HUES48 (cell line): Measurements from ENCODE around the gene MED16.

Experiments used
- H3K27ac ChIP-seq: one replicate; pipeline ENCODE4 v1.7.0; 2013; ENCODE audit warnings: low read depth, low read length, inconsistent platforms
- H3K27me3 ChIP-seq: 2 replicates; pipeline ENCODE4 v1.6.1; 2013; ENCODE audit warnings: mild to moderate bottlenecking, low read length; ENCODE audit not compliant: control insufficient read depth, insufficient read depth
- H3K36me3 ChIP-seq: 2 replicates; pipeline ENCODE4 v1.6.1; 2013; ENCODE audit warnings: low read length; ENCODE audit not compliant: control insufficient read depth, insufficient read depth
- H3K4me1 ChIP-seq: 2 replicates; pipeline ENCODE4 v1.6.1; 2013; ENCODE audit warnings: mild to moderate bottlenecking, low read length; ENCODE audit not compliant: control insufficient read depth, insufficient read depth
- H3K4me3 ChIP-seq: 2 replicates; pipeline ENCODE4 v1.5.1; 2013; ENCODE audit warnings: mild to moderate bottlenecking, low read depth, low read length
- H3K9ac ChIP-seq: 2 replicates; pipeline ENCODE4 v1.6.1; 2013; ENCODE audit warnings: mild to moderate bottlenecking, low read depth, low read length, moderate library complexity
- H3K9me3 ChIP-seq: 2 replicates; pipeline ENCODE4 v1.6.1; 2013; ENCODE audit warnings: low read length; ENCODE audit not compliant: control insufficient read depth, insufficient read depth

The MED16 gene, protein sequence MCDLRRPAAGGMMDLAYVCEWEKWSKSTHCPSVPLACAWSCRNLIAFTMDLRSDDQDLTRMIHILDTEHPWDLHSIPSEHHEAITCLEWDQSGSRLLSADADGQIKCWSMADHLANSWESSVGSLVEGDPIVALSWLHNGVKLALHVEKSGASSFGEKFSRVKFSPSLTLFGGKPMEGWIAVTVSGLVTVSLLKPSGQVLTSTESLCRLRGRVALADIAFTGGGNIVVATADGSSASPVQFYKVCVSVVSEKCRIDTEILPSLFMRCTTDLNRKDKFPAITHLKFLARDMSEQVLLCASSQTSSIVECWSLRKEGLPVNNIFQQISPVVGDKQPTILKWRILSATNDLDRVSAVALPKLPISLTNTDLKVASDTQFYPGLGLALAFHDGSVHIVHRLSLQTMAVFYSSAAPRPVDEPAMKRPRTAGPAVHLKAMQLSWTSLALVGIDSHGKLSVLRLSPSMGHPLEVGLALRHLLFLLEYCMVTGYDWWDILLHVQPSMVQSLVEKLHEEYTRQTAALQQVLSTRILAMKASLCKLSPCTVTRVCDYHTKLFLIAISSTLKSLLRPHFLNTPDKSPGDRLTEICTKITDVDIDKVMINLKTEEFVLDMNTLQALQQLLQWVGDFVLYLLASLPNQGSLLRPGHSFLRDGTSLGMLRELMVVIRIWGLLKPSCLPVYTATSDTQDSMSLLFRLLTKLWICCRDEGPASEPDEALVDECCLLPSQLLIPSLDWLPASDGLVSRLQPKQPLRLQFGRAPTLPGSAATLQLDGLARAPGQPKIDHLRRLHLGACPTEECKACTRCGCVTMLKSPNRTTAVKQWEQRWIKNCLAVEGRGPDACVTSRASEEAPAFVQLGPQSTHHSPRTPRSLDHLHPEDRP

DNA sequence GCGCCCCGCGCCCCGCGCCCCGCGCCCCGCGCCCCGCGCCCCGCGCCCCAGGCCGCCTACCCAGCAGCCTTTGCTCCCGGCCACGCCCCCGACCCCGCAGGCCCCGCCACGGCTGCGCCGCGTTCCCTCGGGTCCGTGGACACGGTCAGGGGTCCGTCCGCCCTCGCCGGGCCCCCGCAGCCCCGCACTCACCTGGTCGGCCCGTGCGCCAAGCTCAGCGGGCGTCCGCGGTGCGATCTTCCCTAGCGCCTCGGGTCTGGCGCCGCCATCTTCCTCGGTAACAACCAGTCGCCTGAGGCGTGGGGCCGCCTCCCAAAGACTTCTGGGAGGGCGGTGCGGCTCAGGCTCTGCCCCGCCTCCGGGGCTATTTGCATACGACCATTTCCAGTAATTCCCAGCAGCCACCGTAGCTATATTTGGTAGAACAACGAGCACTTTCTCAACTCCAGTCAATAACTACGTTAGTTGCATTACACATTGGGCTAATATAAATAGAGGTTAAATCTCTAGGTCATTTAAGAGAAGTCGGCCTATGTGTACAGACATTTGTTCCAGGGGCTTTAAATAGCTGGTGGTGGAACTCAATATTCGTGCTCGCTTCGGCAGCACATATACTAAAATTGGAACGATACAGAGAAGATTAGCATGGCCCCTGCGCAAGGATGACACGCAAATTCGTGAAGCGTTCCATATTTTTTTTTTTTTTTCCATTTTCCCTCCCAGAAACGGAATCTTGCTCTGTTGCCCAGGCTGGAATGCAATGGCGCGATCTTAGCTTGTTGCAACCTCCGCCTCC lies at the start of gene MED16, which contains the start of gene RNU6-9:
TSS of gene MED16 (minus strand) at position 294 of the 796 bp plus-strand sequence. CDS start 2,056 bp downstream, outside the sequence.
TSS of gene RNU6-9 (plus strand) at position 591 of the 796 bp plus-strand sequence.
- Histone ChIP-seq H3K9me3 (no peaks in the 10 kb centered on the region), H3K9ac (peak within 1 kb of the TSS; percentile 73)

DNA sequence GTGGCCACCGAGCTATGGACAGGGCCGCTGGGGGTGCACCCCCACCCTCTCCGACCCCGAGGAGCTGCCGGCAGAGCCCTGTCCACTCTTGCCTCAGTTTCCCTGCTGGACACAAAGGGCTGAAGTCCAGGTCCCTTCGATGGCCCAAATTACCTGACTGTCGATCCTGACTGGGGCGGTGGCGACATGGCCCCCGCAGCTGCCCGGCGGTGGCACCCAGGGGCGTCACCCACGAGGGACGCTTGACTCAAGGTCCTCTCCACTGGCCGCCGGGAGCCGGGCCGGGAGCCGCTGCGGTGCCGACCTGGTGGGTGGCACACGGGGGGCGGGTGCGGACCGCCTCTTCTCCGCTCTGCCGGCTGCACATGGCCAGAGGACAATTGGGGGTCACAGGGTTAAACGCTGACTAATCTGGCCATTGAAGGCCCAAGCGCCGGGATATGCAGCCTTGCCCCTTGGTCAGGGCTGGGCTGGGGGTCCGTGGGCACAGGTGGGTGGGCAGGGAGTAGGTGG lies 49.2 kb upstream of the MED16 start:
- Histone ChIP-seq H3K27ac (no peak overlapping the region), H3K36me3 (peaks cover 23% of the 10 kb centered on the region)

More for the DNA sequence above, at the start of gene MED16, which contains the start of gene RNU6-9:
- Histone ChIP-seq H3K4me3 (peak within 1 kb of the TSS; percentile 93), H3K27ac (peak within 1 kb of the TSS; percentile 93), H3K27me3 (no peaks in the 10 kb centered on the region), H3K36me3 (peaks cover 29% of the 10 kb centered on the region), H3K4me1 (no peaks in the 10 kb centered on the region)

DNA sequence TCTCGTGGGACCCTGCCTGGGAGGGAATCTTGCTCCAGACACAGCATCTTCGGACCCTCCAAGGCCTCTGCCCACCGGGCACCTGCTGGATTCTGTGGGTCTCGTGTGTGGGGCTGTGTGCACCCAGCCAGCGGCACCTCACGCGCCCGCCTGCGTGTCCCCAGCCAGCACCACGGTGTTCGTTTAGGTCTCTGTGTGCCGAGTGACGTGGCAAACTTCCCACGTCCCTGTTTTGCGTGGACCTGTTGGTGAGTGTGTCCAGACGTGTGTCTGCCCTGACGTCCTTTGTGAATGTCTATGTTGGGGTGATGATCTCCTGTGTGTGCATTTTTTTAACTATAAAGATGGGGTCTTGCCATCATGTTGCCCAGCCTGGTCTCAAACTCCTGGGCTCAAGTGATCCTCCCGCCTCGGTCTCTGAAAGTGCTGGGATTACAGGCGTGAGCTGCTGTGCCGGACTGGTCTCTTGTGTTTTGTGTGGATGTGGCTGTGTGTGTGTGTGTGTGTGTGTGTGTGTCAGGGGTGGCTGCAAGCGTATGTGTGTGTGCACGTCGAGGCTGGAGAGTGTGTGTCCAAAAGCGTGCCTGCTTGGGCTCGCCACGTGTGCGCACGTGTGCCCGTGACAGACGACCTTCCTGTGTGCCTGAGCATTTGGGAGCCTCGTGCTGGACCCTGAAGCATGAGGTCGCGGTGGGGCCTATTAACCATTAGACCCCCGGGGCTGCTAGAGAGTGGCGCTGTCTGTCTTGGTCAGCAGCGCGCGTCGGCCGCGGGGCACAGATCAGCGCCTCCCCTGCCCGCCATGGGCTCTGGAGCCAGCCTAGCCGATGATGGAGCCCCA lies 48.5 kb upstream of the MED16 start:
- Histone ChIP-seq H3K9me3 (no peaks in the 10 kb centered on the region), H3K27me3 (no peaks in the 10 kb centered on the region), H3K4me3 (no peak overlapping the region), H3K9ac (no peak overlapping the region), H3K27ac (no peak overlapping the region), H3K4me1 (no peaks in the 10 kb centered on the region), H3K36me3 (peaks cover 25% of the 10 kb centered on the region)

More for the DNA sequence above, 49.2 kb upstream of the MED16 start:
- no peaks in the 10 kb centered on the region for H3K27me3 ChIP-seq
- no peak overlapping the region for H3K4me3 ChIP-seq
- no peaks in the 10 kb centered on the region for H3K9me3 ChIP-seq
- no peak overlapping the region for H3K9ac ChIP-seq
- H3K4me1 ChIP-seq: no peaks in the 10 kb centered on the region

DNA sequence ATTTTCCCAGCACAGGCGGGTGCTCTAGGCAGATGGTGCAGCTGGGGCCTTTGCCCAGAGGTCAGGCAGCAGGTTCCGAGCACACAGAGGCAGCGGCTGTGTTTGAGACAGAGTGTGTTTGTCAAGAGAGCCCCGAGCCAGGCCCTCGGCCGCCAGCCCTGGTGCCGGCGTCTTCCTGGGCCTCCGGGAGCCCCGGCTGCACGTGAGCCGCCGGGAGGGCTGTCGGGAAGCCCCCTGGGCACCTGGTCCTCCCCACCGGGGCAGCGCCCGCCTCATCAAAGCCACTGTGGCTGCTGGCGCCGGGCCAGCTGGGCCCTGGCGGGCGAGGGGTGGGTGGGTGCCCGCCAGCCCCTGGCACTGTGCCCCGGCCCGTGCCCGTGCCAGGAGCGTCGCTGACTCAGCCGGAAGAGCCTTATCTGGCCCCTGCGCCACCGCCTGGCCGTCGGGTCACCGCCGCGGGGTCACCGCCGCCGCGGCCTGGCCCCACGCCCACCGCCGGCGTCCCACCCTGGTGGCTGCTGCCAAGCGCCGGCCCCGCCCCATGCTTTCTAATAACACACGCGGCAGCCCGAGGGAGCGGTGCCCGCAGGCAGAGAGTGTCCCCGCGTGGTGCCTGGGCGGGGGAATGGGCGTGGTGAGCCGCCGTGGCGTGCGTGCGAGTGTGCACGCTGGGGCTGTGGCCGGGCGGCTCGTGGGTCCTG lies 47.8 kb upstream of the MED16 start:
- Histone ChIP-seq H3K4me1 (no peaks in the 10 kb centered on the region), H3K9me3 (no peaks in the 10 kb centered on the region), H3K4me3 (no peak overlapping the region), H3K27ac (no peak overlapping the region), H3K36me3 (peaks cover 25% of the 10 kb centered on the region), H3K9ac (no peak overlapping the region), H3K27me3 (no peaks in the 10 kb centered on the region)

DNA sequence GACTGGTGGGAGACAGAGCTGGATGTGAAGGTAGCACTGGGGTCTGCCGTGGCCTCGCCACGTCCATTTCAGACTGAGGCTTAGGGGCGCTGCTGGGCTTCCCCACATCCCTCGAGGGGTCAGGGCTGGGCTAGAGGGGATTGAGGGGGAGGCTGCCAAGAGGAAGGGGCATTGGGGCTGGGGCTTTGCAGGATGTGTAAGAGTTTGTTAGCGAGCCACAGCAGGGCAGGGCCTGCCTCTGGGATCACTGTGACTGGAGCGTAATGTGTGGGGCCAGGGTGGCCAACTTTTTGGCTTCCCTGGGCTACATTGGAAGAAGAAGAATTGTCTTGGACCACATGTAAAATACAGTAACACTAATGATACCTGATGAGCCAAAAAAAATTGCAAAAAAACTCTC lies 46.9 kb upstream of the MED16 start:
- H3K9me3 ChIP-seq: no peaks in the 10 kb centered on the region
- H3K27ac ChIP-seq: no peak overlapping the region
- H3K4me3 ChIP-seq: no peak overlapping the region
- no peaks in the 10 kb centered on the region for H3K4me1 ChIP-seq
- no peak overlapping the region for H3K9ac ChIP-seq
- peaks cover 25% of the 10 kb centered on the region for H3K36me3 ChIP-seq
- H3K27me3 ChIP-seq: no peaks in the 10 kb centered on the region

DNA sequence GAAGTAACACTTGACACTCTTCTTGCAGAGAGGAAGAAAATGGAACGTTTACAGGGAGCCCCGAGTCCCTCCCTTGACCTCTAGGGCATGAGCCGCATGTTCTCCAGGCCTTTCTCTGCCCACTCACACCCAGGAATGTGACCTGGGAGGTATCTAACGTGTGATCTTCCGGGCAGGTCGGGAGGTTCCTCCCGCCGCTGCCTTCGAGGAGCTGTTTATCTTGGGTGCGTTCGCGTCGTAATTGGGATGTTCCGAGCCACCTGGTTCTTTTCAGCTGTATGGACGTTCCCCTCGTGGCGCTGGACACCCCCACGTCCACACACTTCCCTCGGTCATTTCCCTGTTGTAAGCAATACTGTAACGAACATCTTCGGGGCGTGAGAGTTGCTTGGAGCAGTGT lies 46.5 kb upstream of the MED16 start:
- Histone ChIP-seq H3K4me1 (no peaks in the 10 kb centered on the region), H3K36me3 (peaks cover 25% of the 10 kb centered on the region), H3K9ac (no peak overlapping the region), H3K9me3 (no peaks in the 10 kb centered on the region), H3K4me3 (no peak overlapping the region), H3K27me3 (no peaks in the 10 kb centered on the region), H3K27ac (no peak overlapping the region)

DNA sequence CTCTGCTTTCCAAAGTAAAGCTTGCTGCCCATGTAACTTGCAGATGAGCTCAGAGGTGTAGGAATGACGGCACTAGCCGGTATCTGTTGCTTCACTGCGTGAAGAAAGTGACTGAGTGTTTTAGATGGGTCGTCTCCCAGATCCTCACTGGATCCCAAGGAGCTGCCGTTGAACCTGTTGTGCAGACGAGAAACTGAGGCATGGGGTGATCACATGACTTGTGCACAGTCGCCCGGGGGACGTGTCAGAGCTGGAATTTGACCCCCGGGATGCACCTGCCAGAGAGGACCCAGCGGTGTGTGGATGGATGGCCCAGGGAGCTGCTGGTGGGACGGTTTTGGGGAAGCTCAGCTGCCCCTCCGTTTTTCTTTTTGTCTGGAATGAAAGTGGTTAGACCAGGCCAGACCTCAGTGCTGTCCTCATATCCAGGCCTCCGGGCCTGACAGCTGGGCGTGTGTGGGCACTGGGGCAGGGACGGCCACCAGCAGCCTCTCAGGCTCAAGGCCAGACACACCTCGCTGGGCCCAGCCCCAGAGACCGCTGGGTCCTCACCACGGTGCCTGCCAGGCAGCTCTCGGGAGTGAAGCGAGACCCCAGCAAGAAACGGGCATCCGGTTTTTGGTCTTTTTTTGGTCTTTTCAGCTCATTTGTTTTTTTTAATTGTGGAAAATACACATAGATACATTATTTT lies 45.4 kb upstream of the MED16 start:
- H3K4me1 ChIP-seq: no peaks in the 10 kb centered on the region
- no peak overlapping the region for H3K9ac ChIP-seq
- no peak overlapping the region for H3K27ac ChIP-seq
- H3K4me3 ChIP-seq: no peak overlapping the region
- peaks cover 25% of the 10 kb centered on the region for H3K36me3 ChIP-seq
- H3K27me3 ChIP-seq: no peaks in the 10 kb centered on the region
- H3K9me3 ChIP-seq: no peaks in the 10 kb centered on the region

DNA sequence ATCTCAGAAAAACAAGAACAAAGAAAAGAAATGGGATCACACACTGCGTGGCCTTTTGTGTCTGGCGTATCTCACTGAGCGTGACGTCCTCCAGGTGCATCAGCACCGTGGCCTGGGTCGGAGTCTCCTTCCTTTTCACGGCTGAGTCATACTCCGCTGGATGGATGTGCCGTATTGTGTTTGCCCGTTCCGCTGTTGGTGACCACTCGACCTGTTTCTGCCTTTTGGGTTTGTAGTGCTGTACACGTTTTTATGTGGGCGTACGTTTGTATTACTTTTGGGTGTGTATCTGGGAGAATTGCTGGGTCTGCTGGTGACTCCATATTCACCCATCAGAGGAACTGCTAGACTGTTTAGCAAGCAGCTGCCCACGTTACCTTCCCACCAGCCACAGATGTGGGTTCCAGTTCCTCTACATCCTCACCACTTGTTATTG lies 44.3 kb upstream of the MED16 start:
- no peak overlapping the region for H3K27ac ChIP-seq
- peaks cover 8% of the 10 kb centered on the region; the same call in 1 of the 2 replicates for H3K4me1 ChIP-seq
- H3K9ac ChIP-seq: no peak overlapping the region
- H3K9me3 ChIP-seq: no peaks in the 10 kb centered on the region
- H3K27me3 ChIP-seq: no peaks in the 10 kb centered on the region
- H3K4me3 ChIP-seq: no peak overlapping the region
- peaks cover 29% of the 10 kb centered on the region for H3K36me3 ChIP-seq

DNA sequence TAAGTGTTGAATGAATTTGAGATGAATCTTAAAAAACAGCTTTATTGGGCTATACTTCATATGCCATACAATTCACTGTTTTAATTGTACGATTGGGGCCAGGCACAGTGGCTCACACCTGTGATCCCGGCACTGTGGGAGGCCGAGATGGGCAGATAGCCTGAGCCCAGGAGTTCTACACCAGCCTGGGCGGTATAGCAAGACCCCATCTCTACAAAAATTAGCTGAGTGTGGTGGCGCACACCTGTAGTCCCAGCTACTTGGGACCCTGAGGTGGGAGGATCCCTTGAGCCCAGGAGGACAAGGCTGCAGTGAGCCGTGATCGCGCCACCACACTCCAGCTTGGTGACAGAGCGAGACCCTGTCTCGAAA lies 43.2 kb upstream of the MED16 start:
- peaks cover 8% of the 10 kb centered on the region; the same call in 1 of the 2 replicates for H3K4me1 ChIP-seq
- no peaks in the 10 kb centered on the region for H3K27me3 ChIP-seq
- H3K4me3 ChIP-seq: no peak overlapping the region
- H3K36me3 ChIP-seq: peaks cover 29% of the 10 kb centered on the region
- no peaks in the 10 kb centered on the region for H3K9me3 ChIP-seq
- H3K9ac ChIP-seq: no peak overlapping the region
- H3K27ac ChIP-seq: no peak overlapping the region
